ENCODE results near the gene CEP57.

CEP57 gene

DNA sequence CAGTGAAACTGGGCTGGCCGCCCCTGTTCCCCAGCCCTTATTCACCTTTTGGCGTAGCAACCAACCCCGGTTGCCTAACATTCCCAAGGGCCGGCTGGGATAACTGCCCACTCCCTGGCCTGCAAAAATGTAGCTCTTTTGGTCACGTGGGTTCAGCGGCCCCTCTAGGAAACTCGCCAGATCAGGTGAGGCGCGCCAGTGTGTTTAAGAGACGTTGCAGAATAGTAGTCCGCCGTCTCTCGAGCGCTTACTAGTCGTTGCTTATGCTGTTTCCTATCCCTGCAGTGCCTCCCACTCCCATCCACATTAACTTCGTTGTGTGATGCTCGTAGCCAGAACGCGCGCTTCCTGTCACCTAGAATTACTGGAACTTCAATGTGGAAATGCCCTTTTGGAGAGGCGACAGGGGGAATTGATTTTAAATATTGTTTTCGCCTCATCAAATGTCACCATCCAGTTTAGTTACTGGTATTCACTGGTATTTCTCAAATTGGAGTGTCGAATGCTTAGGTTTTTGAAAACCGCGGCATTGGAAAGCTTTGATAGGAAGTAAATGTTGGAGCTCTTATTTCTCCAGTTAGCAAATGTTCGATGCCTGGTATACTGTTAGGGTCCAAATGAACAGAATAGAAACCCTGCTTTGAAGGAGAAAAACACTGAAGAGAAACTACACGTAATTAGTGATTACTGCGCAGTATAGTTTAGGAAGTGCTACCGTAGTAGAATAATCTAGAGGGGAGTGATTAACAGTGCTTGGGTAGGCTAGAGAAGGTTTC is 823 bp downstream of the CEP57 start:
- TF ChIP-seq CTCF (conservative IDR thresholded peaks at IDR 0.05; ENCODE audit: low read length): no peak
- peak; percentile 42 for DNase-seq (ENCODE audit: low read depth)
- peak overlapping the region; percentile 91 for H3K4me3 ChIP-seq (ENCODE audit: low read length)

- TF ChIP-seq CTCF (conservative IDR thresholded peaks at IDR 0.05; ENCODE audit: low read length): no peak
- H3K4me3 ChIP-seq (ENCODE audit: low read length): peak overlapping the region; percentile 91
- no peak for DNase-seq (ENCODE audit: low read depth)
These were observed 1.4 kb downstream of the CEP57 start for GRCh38 chr11:95791709-95792033.

DNA sequence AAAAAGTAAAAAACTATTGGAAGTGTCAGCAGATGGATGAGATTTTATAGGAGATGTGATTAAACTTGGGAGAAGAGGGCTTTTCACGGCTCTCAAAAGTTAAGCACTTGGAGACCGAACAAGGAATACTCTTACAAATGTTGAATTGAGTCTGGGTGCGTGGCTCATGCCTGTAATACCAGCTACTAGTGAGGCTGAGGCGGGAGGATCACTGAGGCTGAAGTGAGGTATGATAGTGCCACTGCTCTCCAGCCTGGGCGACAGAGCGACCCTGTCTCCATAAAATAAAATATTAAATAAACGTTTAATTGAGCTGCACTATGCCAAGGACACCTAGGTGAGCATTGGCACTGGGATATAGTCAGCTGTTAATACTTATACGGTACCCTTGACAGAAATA is 1.9 kb downstream of the CEP57 start:
- H3K4me3 ChIP-seq (ENCODE audit: low read length): no peak overlapping the region
- DNase-seq (ENCODE audit: low read depth): no peak
- no peak for TF ChIP-seq CTCF (conservative IDR thresholded peaks at IDR 0.05; ENCODE audit: low read length)

GRCh38 chr11:95792700-95793099 is 2.4 kb downstream of the CEP57 start:
- TF ChIP-seq CTCF (conservative IDR thresholded peaks at IDR 0.05; ENCODE audit: low read length): no peak
- no peak for DNase-seq (ENCODE audit: low read depth)
- H3K4me3 ChIP-seq (ENCODE audit: low read length): no peak overlapping the region

DNA sequence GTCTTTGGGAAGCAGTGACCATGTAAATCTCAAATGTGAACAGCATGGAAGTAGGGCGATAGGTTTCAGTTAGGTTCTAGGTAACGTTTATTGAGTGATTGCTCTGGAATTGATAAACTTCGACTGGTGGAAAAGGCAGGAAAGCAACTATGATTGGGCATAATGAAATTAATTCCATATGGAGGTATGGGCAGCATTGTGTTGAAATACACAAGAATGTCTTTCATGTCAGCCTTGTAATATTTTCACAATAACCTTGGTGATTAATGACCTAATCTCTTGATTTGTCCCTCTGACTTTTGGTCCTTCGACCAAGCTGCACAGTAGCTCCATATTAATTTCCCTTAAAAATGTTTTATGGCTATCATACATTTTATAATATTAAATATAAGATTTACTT is 2.8 kb downstream of the CEP57 start:
- H3K4me3 ChIP-seq (ENCODE audit: low read length): no peak overlapping the region
- no peak for TF ChIP-seq CTCF (conservative IDR thresholded peaks at IDR 0.05; ENCODE audit: low read length)
- DNase-seq (ENCODE audit: low read depth): peak; percentile 58

- no peak for TF ChIP-seq CTCF (conservative IDR thresholded peaks at IDR 0.05; ENCODE audit: low read length)
- no peak overlapping the region for H3K4me3 ChIP-seq (ENCODE audit: low read length)
- no peak for DNase-seq (ENCODE audit: low read depth)
These were observed 3.8 kb downstream of the CEP57 start for GRCh38 chr11:95794086-95794485.

GRCh38 chr11:95795627-95796295 is 5.5 kb downstream of the CEP57 start:
- TF ChIP-seq CTCF (conservative IDR thresholded peaks at IDR 0.05; ENCODE audit: low read length): no peak
- H3K4me3 ChIP-seq (ENCODE audit: low read length): no peak overlapping the region
- no peak for DNase-seq (ENCODE audit: low read depth)

Data from AG10803 (cell line).